CD4-positive, alpha-beta T cell (primary cell): ENCODE results near the gene MRPL28. TPM values are rescaled to one million over a fixed set of nuclear protein-coding genes. Genes with fewer than 3 reads are reported as not detected.

ENCODE experiments used
- ATAC-seq: fragments of 200-7000 bp; cut with Tn5 transposase; one replicate; pipeline ENCODE4 v1.10.0; 2022; ENCODE audit warnings: mild to moderate bottlenecking; ENCODE audit not compliant: poor library complexity
- CTCF ChIA-PET: fragments of 350-600 bp; sonication (Branson Sonifier 250); formaldehyde crosslinking; loops from one replicate; lab custom pipeline; 2021; ENCODE audit warnings: antibody characterized with exemption, inconsistent platforms; lab: Charles Lee
- POLR2A ChIA-PET: fragments of 350-600 bp; sonication (Branson Sonifier 250); formaldehyde crosslinking; loops from one replicate; lab custom pipeline; 2021; ENCODE audit warnings: antibody characterized with exemption, inconsistent platforms; lab: Charles Lee
- DNase-seq, 14 experiments: peaks; one replicate each; pipeline ENCODE4 v3.0.0-alpha.2; 2013 to 2020; ENCODE audit warnings: mixed read lengths in 2 of 14
- H3K27ac ChIP-seq, 2 donors: one replicate each; pipeline versions ENCODE4 v1.5.1 to v1.7.0; 2013; ENCODE audit warnings: low read length in 2 of 2, low read depth in 1 of 2, mild to moderate bottlenecking in 1 of 2
- H3K27me3 ChIP-seq, 2 experiments: 1 replicate in 1 of 2; 2 replicates in 1 of 2; pipeline versions ENCODE4 v1.6.1 to v1.7.0; 2013; ENCODE audit warnings: low read length in 2 of 2, control low read depth in 1 of 2, mild to moderate bottlenecking in 1 of 2, moderate library complexity in 1 of 2; ENCODE audit not compliant: insufficient read depth in 2 of 2, control insufficient read depth in 1 of 2
- H3K36me3 ChIP-seq: one replicate; pipeline ENCODE4 v1.6.1; 2013; ENCODE audit warnings: low read length, control low read depth; ENCODE audit not compliant: insufficient read depth
- H3K4me1 ChIP-seq: one replicate; pipeline ENCODE4 v1.6.1; 2013; ENCODE audit warnings: low read length, control low read depth; ENCODE audit not compliant: insufficient read depth
- H3K4me3 ChIP-seq: one replicate; pipeline ENCODE4 v1.5.1; 2013; ENCODE audit warnings: mild to moderate bottlenecking, low read length, moderate library complexity
- H3K9me3 ChIP-seq, 2 experiments: 1 replicate in 1 of 2; 2 replicates in 1 of 2; pipeline versions ENCODE4 v1.6.1 to v1.7.0; 2013; ENCODE audit warnings: low read length in 2 of 2, mild to moderate bottlenecking in 2 of 2, control low read depth in 1 of 2, moderate library complexity in 1 of 2; ENCODE audit not compliant: control insufficient read depth in 1 of 2, insufficient read depth in 1 of 2
- H3K27ac Mint-ChIP-seq: one replicate; pipeline ENCODE4 v1.8.0; 2020; ENCODE audit warnings: mixed read lengths
- H3K27me3 Mint-ChIP-seq: one replicate; pipeline ENCODE4 v1.8.0; 2021; ENCODE audit warnings: mixed read lengths
- H3K36me3 Mint-ChIP-seq: one replicate; pipeline ENCODE4 v1.8.0; 2021; ENCODE audit warnings: low read depth, mixed read lengths
- H3K4me1 Mint-ChIP-seq: one replicate; pipeline ENCODE4 v1.8.0; 2021; ENCODE audit warnings: low read depth, mixed read lengths
- H3K4me3 Mint-ChIP-seq: one replicate; pipeline ENCODE4 v1.8.0; 2020; ENCODE audit warnings: mild to moderate bottlenecking, mixed read lengths
- H3K9me3 Mint-ChIP-seq: one replicate; pipeline ENCODE4 v1.8.0; 2020; ENCODE audit warnings: mixed read lengths
- CTCF ChIP-seq: fragments of 200-600 bp; IDR thresholded peaks from one replicate; pipeline ENCODE4 v1.8.0; 2022; ENCODE audit warnings: antibody characterized with exemption, mild to moderate bottlenecking
- intact Hi-C, 2 experiments: fragments of 100-400 bp; cut with DNase I in 1 of 2; cut with micrococcal nuclease in 1 of 2; formaldehyde crosslinking; loops; one replicate each; pipeline versions ENCODE4 v1.15.1 to v1.9.0; 2023 to 2025; cut with DNase I, micrococcal nuclease
- total RNA-seq, 174 experiments: library from RNA in 2 of 174; stranded (reverse) in 2 of 174; gene quantifications; one replicate each; pipeline ENCODE4 v1.2.3 and lab custom pipeline; 2021 to 2026

MRPL28 gene
- total RNA-seq, 2 experiments from 2014 or later = 19.6 to 19.7 TPM

- Histone ChIP-seq H3K9me3 (peaks cover 0 to 8% of the 10 kb centered on the region in 2 experiments), H3K36me3 (peaks cover 44% of the 10 kb centered on the region), H3K27me3 (no peaks in the 10 kb centered on the region), H3K4me1 (peaks cover 22% of the 10 kb centered on the region), H3K27ac (no peak overlapping the region), H3K4me3 (no peak overlapping the region)
- no peak for TF ChIP-seq CTCF
- peaks cover 35% of the 10 kb centered on the region for H3K36me3 Mint-ChIP-seq
- DNase-seq (peak in 1 of 14 experiments; percentile 30), ATAC-seq (no peak)
- no peaks in the 10 kb centered on the region for H3K9me3 Mint-ChIP-seq
- H3K4me1 Mint-ChIP-seq = peaks cover 17% of the 10 kb centered on the region
- H3K27me3 Mint-ChIP-seq = no peaks in the 10 kb centered on the region
- POLR2A ChIA-PET = interaction anchor here (1.4 kb wide), 2 partner anchors 12 to 14 kb away, joined by 5 to 7 read pairs; no protein-coding TSS in a partner anchor
- H3K4me3 Mint-ChIP-seq = peak overlapping the region; percentile 78
- no peak overlapping the region for H3K27ac Mint-ChIP-seq
- CTCF ChIA-PET = no interaction called here
- intact Hi-C loops = no loop called here
These were observed 1.8 kb downstream of the MRPL28 start for GRCh38 chr16:368388-369158.

GRCh38 chr16:367333-367903, 2.9 kb downstream of the MRPL28 start:
- Histone ChIP-seq H3K4me3 (no peak overlapping the region), H3K27ac (no peak overlapping the region), H3K4me1 (peaks cover 23% of the 10 kb centered on the region), H3K36me3 (peaks cover 38% of the 10 kb centered on the region), H3K9me3 (peaks cover 0 to 8% of the 10 kb centered on the region in 2 experiments), H3K27me3 (no peaks in the 10 kb centered on the region)
- Mint-ChIP-seq H3K36me3 (peaks cover 26% of the 10 kb centered on the region), H3K27me3 (no peaks in the 10 kb centered on the region), H3K4me3 (peak overlapping the region; percentile 42), H3K9me3 (no peaks in the 10 kb centered on the region), H3K27ac (no peak overlapping the region), H3K4me1 (peaks cover 17% of the 10 kb centered on the region)
- ATAC-seq = no peak
- ChIA-PET CTCF (no interaction called here), POLR2A (interaction anchor here (1.2 kb wide), 1 partner anchor 261 kb away, joined by 3 read pairs; no protein-coding TSS in a partner anchor)
- intact Hi-C loops = no loop called here
- TF ChIP-seq CTCF = no peak
- no peak for DNase-seq

- Histone ChIP-seq H3K4me3 (no peak overlapping the region), H3K27ac (no peak overlapping the region), H3K36me3 (peaks cover 29% of the 10 kb centered on the region), H3K4me1 (peaks cover 33% of the 10 kb centered on the region), H3K9me3 (no peaks in the 10 kb centered on the region), H3K27me3 (no peaks in the 10 kb centered on the region)
- Mint-ChIP-seq H3K27ac (no peak overlapping the region), H3K27me3 (no peaks in the 10 kb centered on the region), H3K4me3 (no peak overlapping the region), H3K36me3 (peaks cover 19% of the 10 kb centered on the region), H3K9me3 (no peaks in the 10 kb centered on the region), H3K4me1 (peaks cover 23% of the 10 kb centered on the region)
- intact Hi-C loops = no loop called here
- ChIA-PET CTCF (no interaction called here), POLR2A (interaction anchor here (1.2 kb wide), 1 partner anchor 260 kb away, joined by 3 read pairs; no protein-coding TSS in a partner anchor)
- ATAC-seq = no peak
- DNase-seq = no peak
- TF ChIP-seq CTCF = no peak
These were observed 3.9 kb downstream of the MRPL28 start for GRCh38 chr16:366476-366875.
